ENCODE data around the gene OR2AE1.

DNA sequence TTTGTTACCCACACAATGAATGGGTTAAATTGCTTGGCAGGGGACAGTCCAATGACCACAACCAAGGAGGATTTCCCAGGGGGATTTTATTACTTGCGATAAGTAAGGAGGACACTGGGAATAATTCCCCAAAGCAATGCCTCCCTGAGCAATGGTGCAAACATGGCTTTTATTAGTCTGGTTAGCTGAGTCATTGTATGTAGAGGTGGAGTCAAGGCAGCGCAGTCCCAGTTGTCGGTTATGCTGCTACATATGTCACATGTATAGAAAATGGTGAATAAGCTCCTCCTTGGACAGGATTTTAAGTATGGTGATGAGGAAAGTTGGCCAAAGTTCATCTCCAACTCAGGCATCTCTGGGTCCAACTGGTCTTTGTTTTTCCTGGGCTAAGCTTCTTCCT, 46.4 kb upstream of the OR2AE1 start:
- no peak for TF ChIP-seq POLR2A (IDR thresholded peaks at IDR 0.05; ENCODE audit: low read depth, low read length)
- TF ChIP-seq TAF1 (IDR thresholded peaks at IDR 0.05; ENCODE audit: borderline replicate concordance, low read depth, low read length): no peak

Data from GM12892 (cell line).